Activated T-cell treated with anti-CD3 and anti-CD28 coated beads, Interleukin-2, amount 50 U/mL, for 1 hour (primary cell): ENCODE measurements around the gene MRPS5.
"Not testable (repeated sequence)": the region's sequence is repeated elsewhere in the genome, so short reads cannot be mapped to it uniquely, and the experiment has no call there.

ENCODE experiments used
- DNase-seq: peaks from one replicate; pipeline ENCODE4 v3.0.0-alpha.2; 2020

Gene MRPS5

DNA sequence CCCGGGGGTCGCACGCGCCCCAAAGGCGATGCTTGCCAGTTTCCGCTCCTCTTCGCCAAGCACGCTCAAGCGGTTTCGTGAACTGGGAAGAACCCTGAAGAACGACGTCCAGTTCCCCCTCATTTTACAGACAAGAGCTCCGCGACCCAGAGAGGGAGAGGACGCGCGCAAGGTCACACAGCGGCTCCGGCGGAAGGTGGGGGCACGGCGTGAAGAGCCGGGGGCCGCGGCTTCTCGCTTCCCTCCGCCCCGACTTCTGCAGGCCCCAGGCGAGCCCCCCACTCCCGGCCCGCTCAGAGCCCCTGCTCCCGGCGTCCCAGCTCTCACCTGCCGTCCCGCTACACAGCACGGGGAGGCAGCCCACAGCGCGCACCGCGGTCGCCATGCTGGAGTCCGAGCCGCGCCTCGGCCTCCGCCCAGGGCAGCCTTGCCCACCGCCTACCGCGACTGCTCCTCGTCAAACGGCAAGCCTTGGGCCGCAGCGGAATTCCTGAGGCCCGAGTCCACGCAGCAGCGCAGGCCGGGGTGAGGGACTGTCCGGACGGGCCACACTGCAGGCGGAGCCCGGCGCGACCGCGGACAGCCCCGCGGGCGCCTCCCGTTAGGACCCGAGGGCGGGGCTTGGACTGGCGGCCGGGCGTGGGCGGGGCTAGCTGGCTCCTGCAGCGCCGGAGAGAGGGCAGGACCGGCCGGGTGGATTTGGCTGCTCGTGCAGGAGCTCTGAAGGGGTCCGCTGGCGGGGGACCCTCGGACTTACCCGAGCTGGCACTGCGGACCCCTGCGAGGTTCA lies at the start of gene MRPS5:
TSS of gene MRPS5 (minus strand) at position 402 of the 790 bp plus-strand sequence. CDS start at position 385, 17 bp downstream.
- peak; percentile 92 for DNase-seq

GRCh38 chr2:95166065-95166763 lies 44.6 kb upstream of the MRPS5 start:
- no peak for DNase-seq

DNA sequence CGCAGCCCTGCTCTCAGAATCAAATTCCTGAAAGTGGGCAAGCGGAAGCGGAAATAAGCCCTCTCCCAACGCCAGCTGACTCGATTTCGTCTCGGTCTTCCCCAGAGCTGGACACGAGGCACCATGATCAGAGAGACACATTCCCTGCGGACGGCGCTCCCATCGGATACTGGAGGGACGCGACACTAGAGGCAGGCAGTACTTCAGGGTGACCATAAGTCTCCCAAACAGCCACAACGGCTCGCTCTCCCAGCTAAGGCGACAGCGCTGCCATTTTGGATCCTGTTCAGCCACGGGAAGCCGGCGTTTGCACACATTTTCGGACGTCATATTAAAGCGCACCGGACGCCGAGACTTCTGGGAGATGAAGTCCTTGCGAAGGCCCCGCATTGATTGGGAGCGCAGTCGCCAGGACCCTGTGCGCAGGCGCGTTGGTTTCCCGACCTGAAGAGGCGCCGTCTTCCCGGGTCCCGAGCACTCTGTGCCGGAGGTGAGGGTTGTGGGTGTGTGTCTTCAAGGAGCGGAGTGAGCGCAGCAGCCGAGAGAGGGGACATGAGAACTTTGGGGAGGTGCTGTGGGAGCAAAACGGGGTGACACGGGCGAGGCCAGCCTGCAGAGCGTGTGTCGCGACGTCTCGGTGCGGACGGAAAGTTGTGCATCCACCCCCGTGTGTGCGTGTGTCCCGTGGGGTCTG lies 43.9 kb upstream of the MRPS5 start, which contains the start of gene ZNF2:
TSS of gene ZNF2 (plus strand) at position 439 of the 694 bp plus-strand sequence. CDS start 10,418 bp downstream, outside the sequence.
- peak; percentile 97 for DNase-seq

DNA sequence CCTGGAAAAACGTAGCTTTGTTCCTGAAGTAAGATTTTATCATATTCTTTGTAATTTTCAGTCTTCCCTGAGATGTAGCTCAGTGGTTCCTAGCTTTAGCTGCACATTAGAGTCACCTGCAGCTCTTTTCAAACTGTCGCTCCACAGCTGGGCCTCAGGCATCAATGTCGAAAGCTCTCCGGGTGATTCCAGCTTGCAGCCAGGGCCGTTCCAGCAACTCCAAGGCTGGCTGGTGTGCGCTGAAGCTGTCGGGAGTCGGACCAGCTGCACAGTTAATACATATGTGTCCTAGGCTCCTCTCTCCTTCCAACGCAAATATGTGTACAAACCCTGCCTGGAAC lies 43.4 kb upstream of the MRPS5 start:
- DNase-seq = no peak

GRCh38 chr2:95159690-95160449 lies 38.3 kb upstream of the MRPS5 start, which contains the start of gene ZNF514:
Gene ZNF514 (minus strand): TSS chr2:95159848. CDS start chr2:95153253, 6,595 bp downstream.
- peak; percentile 79 for DNase-seq

DNA sequence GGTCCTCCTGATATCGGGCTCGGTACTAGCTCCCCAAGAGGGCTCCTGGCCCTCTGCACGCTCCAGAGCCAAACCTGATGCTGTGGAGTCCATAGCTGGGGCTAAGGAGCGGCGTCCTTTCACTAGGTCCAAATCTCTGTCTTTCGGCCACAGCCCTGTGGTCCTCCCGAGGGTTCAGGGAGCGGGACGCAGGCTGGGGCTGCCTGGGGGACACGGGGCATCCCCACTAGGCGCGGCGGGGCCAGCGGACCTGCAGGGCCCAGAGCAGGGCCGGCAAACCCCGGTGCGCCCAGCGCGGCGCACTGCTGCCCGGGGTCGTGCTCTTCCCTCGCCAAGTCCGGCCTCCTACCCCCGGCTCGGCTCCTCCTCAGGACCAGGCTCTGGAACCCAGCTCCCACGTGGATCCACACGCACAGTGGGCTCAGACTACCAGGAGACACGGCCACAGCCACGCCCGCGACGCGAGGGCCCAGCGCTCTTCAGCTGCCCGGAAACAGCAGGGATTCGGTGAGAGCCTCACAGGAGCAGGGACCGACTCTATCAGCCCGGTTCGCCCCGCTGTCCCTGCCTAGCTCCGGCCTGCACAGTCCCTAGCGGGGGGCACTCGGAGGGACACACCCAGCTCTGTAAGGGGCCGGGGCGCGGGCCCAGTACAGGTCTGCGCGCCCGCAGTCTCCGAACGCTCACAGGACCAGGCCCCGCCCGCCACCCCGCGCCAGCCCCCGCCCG lies 37.4 kb upstream of the MRPS5 start:
- DNase-seq = peak; percentile 58

DNA sequence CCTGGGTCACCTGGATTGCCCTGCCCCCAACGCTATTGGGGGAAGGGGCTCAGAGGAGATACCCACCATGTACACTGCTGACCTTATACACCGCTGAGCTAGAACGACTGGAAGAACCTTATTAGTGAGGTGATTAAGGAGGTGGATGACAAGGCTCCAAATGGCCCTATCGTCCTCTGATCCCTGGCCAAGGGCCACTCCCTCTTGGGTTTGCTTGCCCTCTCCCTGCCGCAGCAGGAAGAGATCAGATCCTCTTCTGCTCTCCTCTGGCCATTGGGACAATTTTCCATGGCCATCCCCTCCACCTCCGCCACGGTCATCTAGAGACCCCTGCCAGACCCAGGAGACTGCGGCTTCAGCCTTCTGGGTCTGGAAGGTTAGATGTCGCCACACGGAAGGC lies 36.8 kb upstream of the MRPS5 start:
- no peak for DNase-seq

- DNase-seq = no peak
These were observed 27.9 kb upstream of the MRPS5 start for GRCh38 chr2:95149397-95149984.

DNA sequence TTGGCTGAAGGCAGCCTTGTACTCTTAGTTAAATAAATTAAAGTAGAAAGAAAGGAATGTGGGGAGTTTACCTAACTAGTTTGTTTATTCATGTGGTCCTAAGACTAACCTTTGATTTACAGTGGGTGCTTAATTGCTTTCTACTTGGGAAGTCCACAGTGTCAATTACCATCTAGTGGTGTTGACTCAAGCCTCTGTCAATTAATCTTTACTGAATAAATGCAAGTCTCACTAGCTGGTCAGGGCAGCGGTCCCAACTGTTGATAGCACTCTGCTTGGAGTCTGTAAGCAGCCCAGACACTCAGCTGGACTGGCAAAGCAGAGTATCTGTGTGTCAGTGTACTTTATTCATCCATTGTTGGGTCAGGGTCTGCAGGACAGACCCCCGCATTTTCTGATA lies 22.2 kb upstream of the MRPS5 start:
- no peak for DNase-seq

GRCh38 chr2:95138702-95139101 lies 17.1 kb upstream of the MRPS5 start:
- DNase-seq = no peak

DNA sequence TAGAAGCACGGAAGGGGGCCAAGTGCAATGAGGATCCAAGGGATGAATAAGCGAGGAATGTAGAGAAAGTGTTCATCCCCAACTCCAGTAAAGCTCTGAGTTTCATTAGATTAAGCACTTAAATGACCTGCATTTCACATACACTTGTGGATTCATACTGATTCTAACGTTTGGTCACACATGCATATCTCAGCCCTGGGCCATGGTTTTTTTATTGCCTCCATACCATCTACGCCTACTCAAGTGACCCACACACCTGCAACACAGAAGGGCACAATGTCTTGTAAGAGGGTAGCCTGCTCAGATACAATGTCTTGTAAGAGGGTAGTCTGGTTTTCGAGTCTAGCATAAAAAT lies 566 bp upstream of the MRPS5 start:
- DNase-seq = no peak

DNA sequence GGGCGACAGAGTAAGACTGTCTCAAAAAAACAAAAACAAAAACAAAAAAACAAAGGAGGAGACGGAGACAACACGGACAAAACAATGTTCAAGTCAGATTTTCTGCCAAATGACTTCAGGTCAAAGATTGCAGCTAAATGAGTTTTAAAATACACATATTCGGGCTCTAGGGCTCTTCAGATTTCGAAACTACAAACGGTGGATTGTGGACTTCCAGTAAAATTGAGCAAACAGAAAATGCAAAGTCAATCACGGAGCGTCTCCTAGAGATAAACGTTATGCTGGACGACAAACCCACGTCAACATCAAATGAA lies 558 bp downstream of the MRPS5 start:
- DNase-seq = no peak

GRCh38 chr2:95115418-95115817 lies 6.2 kb downstream of the MRPS5 start:
- peak; percentile 76 for DNase-seq

DNA sequence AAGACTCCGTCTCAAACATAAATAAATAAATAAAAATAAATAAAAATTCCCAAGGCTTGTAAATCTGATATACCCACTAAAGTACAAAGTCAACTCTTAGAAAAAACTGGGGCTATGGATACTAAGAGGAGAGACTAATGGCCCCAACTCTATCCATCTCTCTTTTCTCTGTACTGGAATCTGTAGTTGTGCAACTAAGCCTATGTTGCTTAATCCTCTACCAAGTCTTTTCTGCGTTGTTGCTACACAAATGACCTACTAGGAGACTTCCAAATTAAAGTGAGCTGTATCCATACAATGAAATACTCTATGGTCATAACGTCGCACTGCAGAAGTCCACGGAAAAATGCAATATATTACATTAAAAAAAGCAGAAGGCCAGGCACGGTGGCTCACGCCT lies 8.1 kb downstream of the MRPS5 start:
- no peak for DNase-seq

DNA sequence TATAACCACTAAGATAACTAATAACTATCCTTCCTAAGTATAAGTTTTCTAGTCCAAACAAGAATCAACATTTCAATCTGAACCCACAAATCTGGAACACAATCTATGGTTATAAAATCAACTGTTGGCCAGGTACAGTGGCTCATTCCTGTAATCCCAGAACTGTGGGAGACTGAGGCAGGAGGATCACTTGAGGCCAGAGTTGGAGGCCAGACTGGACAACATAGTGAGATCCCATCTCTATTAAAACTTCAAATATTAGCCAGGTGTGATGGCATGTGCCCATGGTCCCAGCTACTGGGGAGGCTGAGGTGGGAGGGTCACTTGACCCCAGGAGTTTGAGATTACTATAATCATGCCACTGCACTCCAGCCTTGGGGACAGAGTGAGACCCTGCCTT lies 11.2 kb downstream of the MRPS5 start:
- DNase-seq = no peak

DNA sequence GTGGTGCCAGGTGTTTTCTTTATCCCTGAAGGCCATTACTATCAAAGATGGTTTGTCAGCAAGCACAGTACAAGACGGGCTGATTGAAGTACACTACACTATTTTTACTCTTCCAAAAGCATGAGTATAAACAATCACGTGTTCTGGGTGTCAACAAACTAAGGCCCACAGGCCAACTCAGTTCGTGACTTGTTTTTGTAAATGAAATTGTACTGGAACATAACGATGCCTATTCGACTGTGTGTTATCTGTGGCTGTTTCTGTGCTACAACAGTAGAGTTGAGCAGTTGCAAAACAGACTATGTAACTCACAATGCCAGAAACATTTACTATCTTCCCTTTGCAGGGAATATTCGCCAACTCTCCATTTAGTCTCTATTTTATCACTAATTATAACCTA lies 12.3 kb downstream of the MRPS5 start:
- no peak for DNase-seq

DNA sequence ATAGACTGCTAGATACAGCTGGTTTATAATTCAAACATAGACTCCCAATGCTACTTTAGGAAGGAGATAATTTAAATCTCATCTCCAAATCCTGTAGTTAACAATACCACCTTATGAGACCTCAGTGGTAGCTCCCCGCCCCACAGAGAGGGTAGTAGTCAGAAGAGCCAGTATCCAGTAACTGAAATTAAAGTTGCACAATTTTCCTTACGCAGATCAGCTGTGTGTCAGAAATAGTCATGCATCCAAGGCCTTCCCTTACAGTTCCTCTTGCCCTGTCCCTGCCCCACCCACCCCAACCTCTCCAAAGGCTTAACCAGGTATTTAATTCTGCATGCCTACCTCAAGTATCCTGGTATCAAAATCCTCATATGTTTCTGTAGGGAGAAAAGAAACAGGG lies 15.5 kb downstream of the MRPS5 start:
- no peak for DNase-seq

DNA sequence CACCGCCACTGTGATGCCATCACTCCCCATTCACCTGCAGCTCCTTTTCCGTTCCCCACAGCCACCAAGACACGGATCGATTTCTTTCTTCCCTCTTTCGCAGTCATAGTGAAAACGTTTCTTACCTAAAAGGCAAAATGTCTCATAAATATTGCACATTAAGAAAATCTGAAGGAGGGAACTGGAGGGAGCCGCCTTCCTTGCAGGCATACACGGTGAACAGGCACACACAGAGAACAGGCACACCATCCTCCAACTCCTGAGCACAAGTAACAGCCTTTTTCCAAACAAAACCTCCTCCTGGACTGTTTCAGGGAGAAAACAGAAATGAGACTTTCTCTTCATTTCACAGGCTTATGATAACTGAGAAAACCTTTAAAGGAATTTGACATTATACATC lies 17.0 kb downstream of the MRPS5 start:
- DNase-seq = no peak

GRCh38 chr2:95099910-95100309 lies 21.7 kb downstream of the MRPS5 start:
- DNase-seq = no peak

DNA sequence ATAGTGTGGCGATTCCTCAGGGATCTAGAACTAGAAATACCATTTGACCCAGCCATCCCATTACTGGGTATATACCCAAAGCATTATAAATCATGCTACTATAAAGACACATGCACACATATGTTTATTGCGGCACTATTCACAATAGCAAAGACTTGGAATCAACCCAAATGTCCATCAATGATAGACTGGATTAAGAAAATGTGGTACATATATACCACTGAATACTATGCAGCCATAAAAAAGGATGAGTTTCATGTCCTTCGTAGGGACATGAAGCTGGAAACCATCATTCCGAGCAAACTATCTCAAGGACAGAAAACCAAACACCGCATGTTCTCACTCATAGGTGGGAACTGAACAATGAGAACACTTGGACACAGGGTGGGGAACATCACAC lies 23.3 kb downstream of the MRPS5 start:
- DNase-seq = not testable (repeated sequence)

- DNase-seq = no peak
These were observed 29.6 kb downstream of the MRPS5 start for GRCh38 chr2:95091885-95092555.

- no peak for DNase-seq
These were observed 34.2 kb downstream of the MRPS5 start for GRCh38 chr2:95087379-95087778.
